Stimulated activated CD8-positive, alpha-beta memory T cell treated with anti-CD3 and anti-CD28 coated beads, Interleukin-2, amount 100 ng/mL, for 1 hour (primary cell): ENCODE results near the gene STXBP1.

Source experiments
- DNase-seq, 2 donors: peaks; one replicate each; pipeline ENCODE4 v3.0.0-alpha.2; 2020; ENCODE audit warnings: low read depth in 2 of 2

STXBP1 gene

GRCh38 chr9:127611899-127612790, at the start of gene STXBP1:
Gene STXBP1, plus strand, starts transcription at chr9:127612277. Its CDS starts 127 bp downstream, at chr9:127612404.
- peak; percentile 70 to 79 for DNase-seq

- no peak for DNase-seq
Observed at GRCh38 chr9:127562279-127562796, 49.7 kb upstream of the STXBP1 start.

GRCh38 chr9:127562841-127563401, 49.2 kb upstream of the STXBP1 start:
- DNase-seq: no peak

GRCh38 chr9:127563579-127563978, 48.5 kb upstream of the STXBP1 start:
- DNase-seq: no peak

- DNase-seq: no peak
Observed at GRCh38 chr9:127565231-127565630, 46.8 kb upstream of the STXBP1 start.

- no peak for DNase-seq
Observed at GRCh38 chr9:127566351-127567001, 45.6 kb upstream of the STXBP1 start.

- no peak for DNase-seq
Observed at GRCh38 chr9:127567035-127567729, 44.9 kb upstream of the STXBP1 start.

GRCh38 chr9:127567730-127568617, 44.1 kb upstream of the STXBP1 start:
- DNase-seq: no peak

- DNase-seq: no peak
Observed at GRCh38 chr9:127568618-127568970, 43.5 kb upstream of the STXBP1 start.

GRCh38 chr9:127568971-127569885, 42.8 kb upstream of the STXBP1 start:
- DNase-seq: peak; percentile 46 to 70

- no peak for DNase-seq
Observed at GRCh38 chr9:127569886-127570401, 42.1 kb upstream of the STXBP1 start.

GRCh38 chr9:127570533-127571111, 41.5 kb upstream of the STXBP1 start:
- DNase-seq: no peak

GRCh38 chr9:127571971-127572370, 40.1 kb upstream of the STXBP1 start:
- no peak for DNase-seq

- no peak for DNase-seq
Observed at GRCh38 chr9:127572961-127573721, 38.9 kb upstream of the STXBP1 start.

- no peak for DNase-seq
Observed at GRCh38 chr9:127574072-127574993, 37.7 kb upstream of the STXBP1 start.

- DNase-seq: no peak
Observed at GRCh38 chr9:127575875-127576778, 36.0 kb upstream of the STXBP1 start.
